Stimulated activated CD4-positive, alpha-beta T cell treated with anti-CD3 and anti-CD28 coated beads, Interleukin-15, amount 100 ng/mL, for 48 hours (primary cell): ENCODE results near the gene TJP2.

Experiments used
- DNase-seq, 2 donors: peaks; one replicate each; pipeline ENCODE4 v3.0.0-alpha.2; 2020; ENCODE audit warnings: low read depth in 2 of 2

Gene TJP2

DNA sequence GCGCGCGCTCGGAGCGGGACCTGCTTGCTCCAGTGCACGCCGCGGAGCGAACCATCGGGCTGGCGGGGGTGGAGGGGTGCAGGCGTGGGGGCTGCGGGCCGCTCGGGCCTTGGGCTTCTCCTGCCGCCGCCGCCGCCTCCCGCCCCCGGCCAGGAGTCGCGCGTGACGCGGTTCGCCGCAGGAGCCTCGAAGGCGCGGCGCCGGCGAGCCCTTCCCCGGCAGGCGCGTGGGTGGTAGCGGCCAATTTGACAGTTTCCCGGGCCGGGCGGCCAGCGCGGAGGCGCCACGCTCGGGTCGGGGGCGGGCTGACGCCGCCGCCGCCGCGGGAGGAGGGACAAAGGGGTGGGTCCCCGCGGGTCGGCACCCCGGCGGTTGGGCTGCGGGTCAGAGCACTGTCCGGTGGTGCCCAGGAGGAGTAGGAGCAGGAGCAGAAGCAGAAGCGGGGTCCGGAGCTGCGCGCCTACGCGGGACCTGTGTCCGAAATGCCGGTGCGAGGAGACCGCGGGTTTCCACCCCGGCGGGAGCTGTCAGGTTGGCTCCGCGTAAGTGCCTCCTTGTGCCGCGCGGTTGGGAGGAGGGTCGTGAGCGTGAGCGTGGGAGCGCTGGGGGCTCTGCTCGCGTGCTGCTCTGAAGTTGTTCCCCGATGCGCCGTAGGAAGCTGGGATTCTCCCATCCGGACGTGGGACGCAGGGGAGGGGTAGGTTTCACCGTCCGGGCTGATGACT, at the start of gene TJP2:
Gene TJP2 (plus strand): TSS at position 387 of the 725 bp plus-strand sequence. CDS start 96 bp downstream, at position 483.
- DNase-seq = peak in 1 of 2 donors; percentile 28

DNA sequence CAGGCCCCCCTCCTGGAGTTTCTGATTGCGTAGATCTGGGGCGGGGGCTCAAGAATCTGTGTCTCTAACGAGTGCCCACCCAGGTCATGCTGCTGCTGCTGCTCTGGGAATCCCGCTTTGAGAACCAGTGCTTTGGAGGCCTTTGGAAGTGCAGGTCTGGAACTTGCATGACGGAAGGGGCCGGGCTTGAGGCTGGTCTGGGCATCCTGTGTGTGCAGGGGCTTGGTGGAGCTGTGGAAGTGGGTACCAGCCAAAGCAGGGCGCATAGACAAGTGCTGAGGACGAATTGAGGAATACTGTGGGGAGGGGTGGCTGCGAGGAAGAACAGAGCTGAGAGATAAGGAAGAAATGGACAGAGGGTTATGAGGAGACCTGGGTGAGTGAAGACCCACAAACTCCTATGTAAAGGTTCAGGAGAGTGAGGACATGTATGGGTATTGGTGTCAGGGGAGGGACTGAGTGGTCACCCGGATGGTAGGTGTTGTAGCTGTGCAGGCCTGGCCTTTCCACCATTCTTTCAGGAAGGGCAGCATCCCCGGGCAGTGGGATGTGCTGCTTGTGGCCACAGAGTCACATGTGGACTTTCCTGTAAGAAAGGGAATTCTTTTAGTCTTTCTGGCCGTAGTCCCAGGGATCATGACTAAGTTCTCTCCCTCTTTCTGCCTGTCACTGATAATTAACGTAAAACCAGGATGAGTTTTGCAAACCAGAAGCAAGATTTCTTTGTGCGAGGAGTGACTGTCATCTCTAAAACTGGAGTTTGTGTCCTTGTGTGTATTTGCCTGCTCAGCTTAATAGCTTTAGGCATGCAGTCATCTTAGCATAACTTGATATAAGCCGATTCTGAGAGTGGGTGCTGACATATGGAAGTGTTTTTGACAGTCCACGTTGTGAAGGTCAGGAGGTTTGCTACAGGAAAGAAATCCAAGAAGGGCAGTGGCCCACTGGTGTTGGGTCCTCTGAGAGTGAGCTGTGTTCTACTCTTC, 43.3 kb upstream of the TJP2 start:
- DNase-seq = no peak

DNA sequence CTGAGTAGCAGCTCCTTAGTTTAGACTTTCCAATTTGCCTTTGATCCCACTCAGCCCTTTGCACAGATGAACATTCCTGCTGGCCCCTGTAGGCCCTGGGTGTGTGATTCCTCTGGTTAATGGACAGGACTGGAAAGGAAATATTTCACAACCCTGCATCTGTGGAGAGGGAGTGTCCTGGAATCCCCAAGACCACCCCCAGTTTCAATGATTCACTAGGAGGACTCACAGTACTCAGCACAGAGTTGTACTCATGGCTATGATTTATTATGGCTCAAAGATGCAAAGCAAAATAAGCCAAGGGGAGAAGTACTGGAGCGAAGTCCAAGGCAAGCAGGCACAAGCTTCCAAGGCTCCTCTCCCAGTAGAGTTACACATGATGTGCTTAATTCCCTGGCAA, 42.4 kb upstream of the TJP2 start:
- no peak for DNase-seq

DNA sequence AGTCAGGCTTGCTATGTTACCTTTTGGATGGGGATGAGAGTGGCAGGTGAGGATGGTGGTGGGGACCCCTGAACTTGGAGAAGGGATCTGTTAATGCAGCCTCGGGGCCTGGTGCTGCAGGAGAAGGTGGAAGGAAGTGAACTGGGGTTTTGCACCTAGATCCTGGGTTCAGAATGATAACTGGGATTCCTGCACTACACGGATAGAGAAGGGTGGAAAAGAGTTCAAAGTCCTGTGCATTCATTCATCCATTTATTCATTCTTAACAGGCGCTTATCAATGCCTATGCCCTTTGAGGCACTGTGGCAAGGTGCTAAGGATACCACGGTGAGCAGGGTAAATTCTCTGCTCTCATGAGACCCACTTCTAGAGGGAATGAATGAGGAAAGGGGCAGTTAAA, 41.7 kb upstream of the TJP2 start:
- no peak for DNase-seq

DNA sequence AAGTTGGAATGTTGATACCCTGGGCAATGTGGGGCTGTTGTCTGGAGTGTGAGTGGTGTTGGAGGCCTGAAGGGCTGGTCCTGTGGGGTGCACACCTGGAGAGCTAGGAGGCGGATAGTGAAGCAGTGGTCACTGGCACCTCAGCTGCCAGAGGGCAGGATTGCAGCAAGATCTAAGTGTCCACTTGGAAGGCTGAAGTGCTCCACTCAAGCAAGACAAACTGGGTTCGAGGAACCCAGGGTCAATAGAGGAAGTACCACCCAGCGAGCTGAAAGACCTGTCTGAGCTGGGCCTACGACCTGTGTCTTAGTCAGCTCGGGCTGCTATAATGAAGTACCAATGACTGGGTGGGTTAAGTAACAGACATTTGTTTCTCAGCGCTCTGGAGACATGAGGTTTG, 39.7 kb upstream of the TJP2 start:
- no peak for DNase-seq

DNA sequence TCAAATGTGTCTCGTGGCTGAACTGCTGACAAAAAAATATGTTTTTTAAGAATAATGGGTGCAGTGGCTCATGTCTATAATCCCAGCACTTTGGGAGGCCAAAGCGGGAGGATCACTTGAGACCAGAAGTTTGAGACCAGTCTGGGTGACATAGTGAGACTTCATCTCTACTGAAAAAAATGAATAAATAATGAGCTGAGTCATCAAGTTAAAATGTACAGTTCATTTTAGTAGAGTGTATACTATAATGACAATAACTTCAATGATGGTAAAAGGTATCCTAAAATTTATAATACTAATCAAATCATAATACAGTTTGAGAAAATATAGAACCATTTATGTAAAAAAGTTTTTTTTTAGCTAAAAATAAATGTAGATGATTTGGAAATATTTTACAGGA, 37.9 kb upstream of the TJP2 start:
- no peak for DNase-seq

DNA sequence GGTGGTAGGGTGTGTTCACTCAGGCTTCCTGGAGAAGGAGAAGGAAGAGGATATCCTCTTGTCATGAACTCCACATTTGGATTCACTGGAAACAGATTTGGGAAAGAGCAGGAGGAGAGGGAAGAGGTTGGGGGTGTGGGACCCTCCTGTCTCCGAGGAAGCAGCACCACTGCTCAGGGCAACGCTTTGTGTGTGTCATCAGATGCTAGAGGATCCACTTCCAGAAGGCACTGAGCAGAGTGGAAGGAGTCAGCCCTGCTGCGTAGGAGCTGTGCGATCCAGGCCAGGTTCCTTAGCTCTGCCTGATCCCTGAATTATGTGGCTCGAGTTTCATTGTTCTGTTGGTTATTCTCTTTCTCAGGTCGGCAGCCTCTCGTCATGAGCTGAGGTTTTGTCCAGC, 37.3 kb upstream of the TJP2 start:
- DNase-seq = no peak

DNA sequence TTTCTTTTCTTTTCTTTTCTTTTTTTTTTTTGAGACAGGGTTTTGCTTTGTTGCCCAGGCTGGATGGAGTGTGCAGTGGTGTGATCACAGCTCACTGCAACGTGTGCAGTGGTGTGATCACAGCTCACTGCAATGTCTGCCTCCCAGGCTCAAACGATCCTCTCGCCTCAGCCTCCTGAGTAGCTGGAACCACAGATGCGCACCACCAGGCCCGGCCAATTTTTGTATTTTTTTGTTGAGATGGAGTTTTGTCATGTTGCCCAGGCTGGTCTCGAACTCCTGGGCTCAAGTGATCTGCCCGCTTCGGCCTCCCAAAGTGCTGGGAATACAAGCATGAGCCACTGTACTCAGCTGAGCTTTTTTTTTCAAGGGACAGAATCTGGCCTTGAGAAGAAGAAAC, 36.8 kb upstream of the TJP2 start:
- DNase-seq = no peak

DNA sequence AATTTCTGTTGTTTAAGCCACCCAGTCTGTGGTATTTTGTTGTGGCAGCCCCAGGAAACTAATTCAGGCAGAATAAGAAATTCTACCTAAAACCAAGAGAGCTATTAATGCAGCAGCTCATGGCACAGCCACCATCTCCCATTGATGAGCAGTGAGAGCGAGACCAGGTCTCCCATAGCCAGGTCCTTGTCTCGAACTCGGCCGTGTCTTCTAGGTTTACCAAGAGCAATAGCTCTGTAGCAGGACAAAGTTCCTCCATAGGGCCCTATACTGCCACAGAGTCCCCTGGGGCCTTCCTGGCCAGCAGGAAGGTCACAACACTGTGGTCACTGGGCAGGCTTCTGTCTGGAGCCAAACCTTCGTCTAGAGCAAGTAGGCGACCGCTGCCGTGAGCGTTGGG, 34.5 kb upstream of the TJP2 start:
- no peak for DNase-seq

DNA sequence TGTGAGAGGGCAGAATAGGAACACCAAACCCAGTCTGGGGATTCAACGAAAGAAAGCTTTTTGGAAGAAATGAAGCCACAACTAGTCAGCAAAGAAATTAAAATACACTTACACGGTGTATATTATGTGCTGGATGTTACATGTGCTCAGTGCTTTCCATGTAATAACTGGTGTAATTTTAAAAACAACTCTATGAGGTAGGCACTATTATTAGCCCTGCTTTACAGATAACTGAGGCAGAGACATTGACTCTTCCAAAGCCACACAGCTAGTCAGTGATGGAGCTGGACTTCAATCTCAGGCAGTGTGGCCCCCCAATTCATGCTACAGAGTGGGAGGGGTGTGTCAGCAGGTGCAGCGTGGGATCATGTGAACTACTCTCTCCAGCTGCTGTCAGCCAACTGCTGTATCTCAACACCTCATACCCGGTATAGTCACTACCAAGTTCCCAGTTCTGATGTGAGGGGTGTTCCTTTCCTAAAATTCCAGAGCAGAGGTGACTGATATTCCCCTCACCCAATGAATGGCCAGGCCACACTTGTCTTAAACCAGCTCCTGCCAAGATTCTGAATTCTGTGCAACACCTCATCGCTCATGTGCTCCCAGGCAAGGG, 33.8 kb upstream of the TJP2 start:
- no peak for DNase-seq

DNA sequence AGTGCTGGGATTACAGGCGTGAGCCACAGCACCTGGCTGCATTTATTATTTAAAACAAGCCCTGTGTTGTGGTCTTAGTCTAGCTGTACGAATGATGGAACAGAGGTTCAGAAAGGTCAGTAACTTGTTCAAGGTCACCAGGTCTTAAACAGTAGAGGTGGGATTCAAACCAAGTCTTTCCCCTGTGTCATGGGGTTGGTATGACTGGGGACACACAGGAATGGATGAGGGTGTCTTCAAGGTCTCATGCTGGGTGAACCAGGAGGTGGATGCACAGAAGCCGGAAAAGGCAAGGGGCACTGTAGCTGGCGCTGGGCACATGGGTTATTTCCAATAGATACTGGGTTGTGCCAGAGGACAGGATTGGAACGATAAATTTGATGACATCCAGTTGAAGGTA, 32.2 kb upstream of the TJP2 start:
- no peak for DNase-seq

DNA sequence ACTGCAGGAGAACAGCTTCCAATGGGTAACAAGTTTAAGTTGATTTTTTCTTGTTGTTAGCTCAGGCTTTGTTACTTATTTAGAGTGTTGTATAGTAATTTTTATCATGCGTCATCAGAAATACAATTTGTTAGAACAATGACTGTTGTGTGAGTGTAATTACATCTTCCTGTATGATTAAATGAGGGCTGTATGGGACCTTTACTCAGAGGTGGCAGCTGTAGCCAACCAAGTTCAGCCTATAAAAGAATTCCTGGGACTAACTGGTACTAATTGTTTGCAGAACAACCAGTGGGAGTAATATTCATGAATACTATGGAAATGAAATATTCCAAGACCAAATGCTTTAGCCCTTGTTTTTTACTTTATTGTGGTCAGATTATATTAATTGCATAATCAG, 30.8 kb upstream of the TJP2 start:
- DNase-seq = no peak

DNA sequence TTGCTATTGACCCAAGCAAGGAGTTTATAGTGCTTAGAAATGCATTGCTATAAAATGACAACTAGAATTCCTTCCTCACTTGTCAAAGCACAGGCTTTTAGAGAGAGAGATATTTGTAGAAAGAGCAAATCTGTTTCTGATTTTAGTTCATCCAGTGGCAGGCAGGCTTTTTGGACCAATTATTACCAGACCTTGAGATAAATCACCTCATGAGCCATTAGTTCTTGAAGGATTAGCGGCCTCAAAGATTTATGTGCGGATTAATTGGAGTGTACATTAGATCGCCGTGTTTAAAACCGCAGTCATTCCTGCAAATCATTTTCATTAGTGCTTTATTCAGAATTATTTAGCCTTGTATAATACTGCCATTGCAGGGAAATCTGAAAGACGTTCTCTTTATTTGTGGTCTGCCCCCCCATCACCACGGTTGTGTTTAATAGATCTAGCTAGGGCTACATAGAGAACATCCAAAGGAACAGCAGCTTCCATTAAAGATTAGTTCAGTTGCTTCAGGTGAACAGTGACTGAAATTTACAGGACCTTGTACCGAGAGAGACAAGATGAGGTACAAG, 28.8 kb upstream of the TJP2 start:
- no peak for DNase-seq

DNA sequence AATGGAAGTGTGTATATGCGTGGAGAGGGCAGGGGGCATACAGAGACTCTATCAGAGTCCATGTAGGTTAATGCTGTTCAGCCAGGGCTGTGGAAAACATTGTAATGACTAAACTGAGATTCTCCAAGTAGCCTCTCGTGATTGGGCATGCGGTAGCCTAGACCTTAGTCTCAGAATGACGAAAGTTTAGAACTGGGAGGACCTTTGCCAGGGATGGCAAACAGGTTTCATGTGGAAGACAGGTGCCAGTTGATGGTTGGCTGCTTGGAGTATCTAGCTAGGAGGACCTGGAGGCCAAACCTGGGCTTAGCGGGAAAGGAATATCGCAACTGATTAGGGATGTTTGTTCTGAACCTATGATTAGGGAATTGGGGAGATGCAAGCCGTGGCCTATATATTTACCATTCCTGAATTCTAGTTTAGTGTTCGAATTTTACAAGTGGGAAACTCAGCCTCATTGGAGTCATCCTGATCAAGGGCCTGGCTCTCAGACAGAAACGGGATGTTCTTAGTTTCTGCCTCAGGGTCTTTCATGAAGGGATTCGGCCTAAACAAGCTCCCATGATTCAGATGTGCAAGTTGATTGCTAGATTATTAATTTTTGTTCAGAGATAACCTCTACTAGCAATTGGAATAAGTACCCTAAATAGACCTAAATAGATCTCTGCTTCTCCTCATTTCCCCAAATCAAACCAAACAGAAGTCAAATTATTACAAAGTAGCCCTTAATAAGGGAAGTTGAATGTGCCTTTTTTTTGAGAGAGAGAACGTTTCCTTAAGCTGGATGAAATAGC, 26.8 kb upstream of the TJP2 start:
- DNase-seq = no peak

DNA sequence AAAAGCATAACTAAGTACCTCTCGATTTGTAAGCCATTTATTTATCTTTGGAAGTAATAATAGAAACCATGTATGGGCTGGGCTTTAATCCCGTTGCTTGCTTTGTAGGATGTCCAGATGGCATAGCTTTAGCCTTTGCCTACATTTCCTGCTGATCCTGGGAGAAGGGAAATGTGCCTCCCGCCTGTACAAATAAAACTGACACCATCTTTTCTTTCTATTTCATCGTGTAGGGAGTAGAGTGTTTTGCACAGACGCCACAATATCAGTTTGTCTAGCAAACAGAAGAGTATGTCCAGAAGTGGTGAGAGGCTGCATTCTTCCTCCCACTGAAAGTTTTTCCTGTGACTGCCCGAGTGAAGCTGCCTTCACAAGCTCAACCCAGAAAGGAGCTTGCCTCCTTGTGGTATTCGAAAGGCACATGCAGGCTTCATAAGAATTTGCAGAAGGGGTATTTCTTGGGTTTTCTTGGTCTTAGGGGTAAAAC, 24.7 kb upstream of the TJP2 start:
- no peak for DNase-seq

DNA sequence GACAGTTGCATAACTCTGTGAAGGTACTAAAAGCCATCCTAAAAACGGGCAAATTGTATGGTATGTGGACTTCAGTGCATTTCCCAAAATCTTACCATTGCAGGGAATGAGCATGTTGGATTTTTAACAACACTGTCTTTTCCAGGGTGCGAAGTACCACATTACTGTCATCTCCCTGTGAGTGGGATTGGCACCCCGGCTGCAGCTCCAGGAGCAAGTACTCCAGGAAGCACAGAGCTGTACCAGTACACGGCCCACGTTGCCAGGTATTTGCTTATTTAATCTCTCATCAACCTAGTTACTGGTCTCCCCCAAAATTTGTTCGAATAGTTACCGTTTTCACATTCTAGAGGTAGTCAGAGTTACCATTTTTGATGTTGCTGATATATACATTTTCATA, 22.6 kb upstream of the TJP2 start:
- DNase-seq = no peak

DNA sequence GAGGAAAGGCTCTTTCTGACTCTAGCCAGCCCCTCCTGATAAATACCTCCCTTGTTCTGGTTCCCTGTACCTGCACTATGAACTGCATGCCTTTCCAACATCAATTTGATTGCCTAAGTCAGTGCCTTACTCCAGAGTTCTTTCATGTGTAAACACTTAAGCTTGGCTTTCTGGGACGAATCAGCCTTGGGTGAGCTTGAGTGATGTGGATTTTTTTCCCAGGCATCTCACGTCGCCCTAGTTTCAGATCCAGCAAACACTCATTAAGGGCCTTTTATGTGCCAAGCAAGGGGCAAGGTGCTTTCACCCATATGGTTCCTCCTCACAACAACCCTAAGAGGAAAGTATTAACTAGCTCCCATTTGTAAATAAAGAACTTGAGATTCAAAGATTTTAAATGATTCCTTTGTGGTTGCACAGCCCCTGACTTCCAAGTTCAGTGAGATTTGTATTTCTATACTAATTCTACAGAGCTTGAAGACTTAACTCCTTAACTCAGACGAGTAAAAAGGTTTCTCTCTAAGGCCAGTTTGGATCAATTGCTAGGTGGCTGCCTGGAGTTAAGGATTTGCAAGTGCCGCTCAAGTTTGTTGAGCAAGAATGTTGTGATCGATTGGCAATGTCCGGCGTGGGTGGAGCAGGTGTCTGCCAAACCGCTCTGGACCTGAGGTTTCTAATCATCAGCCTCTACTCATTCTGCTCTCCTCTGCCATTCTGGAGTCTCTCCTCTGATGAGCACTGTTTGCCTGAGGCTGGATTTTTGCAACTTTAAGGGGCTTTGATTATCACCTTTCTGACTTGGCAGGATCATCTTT, 20.2 kb upstream of the TJP2 start:
- no peak for DNase-seq

DNA sequence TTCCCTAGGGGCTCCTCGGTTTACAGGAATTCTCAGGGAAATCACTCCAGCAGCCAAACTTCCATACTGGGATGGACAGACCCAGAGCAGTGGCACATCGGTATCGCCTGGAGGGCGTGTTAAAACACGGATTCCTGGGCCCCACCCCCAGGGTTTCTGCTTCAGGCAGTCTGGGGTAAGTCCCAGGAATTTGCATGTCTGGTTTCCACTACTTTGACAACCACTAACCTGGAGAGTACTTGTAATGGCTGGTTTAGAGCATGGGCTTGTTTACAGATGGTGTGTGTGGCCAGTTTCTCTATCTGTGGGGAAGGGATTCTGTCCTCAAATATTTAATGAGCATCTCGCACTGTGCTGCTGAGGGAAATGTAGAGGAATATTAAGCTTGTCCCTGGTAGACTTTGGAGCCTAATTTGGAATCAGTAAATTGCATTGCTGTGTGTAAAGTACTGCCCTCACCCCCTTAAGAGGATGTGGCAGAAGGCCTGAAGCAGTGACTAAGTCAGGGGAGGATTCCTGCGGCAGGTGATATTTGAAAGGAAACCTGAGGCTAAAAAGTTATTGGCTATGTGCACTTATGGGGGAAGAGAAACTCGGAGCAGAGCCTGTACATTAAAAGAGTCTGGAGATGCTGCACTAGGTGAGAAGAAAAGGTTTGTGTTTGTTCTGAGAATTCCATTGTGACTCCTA, 18.6 kb upstream of the TJP2 start:
- DNase-seq = no peak

DNA sequence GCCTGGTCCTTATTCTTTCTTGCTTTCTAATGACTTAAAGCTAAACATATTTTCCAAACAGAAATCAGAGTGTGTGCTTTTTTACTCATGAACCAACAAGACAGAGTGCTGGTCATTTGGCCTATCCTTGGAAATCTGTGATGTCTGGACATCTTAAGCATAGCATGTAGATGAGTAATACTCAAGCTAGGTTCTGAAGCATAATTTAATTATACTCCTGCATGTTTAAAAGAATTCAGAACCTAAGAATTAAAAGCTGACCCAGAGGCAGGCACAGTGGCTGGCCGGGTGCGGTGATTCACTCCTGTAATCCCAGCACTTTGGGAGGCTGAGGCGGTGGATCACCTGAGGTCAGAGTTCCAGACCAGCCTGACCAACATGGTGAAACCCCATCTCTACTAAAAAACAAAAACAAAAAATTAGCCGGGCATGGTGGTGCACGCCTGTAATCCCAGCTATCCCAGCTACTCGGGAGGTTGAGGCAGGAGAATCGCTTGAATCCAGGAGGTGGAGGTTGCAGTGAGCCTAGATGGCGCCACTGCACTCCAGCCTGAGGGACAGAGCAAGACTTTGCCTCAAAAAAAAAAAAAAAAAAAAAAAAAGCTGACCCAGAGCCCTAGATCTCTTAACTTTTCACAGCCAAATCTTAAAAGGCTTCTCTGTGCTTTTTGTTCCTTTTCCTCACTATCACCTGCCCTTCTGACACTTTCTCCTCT, 16.2 kb upstream of the TJP2 start:
- no peak for DNase-seq
